ENCODE results near the gene NPTN.
"Not testable (repeated sequence)": the region's sequence is repeated elsewhere in the genome, so short reads cannot be mapped to it uniquely, and the experiment has no call there.

The NPTN gene

GRCh38 chr15:73633111-73633990 is at the start of gene NPTN:
NPTN (minus strand) TSS chr15:73633389; CDS start chr15:73633215, 174 bp downstream.
- peak; percentile 94 to 96 for DNase-seq (ENCODE audit: low read depth in 1 of 2, low spot score in 1 of 2)

- DNase-seq (ENCODE audit: low read depth in 1 of 2, low spot score in 1 of 2) = no peak
These were observed 49.5 kb upstream of the NPTN start for GRCh38 chr15:73682600-73683090.

- DNase-seq (ENCODE audit: low read depth in 1 of 2, low spot score in 1 of 2) = no peak
These were observed 48.8 kb upstream of the NPTN start for GRCh38 chr15:73681856-73682599.

GRCh38 chr15:73681063-73681462 is 47.9 kb upstream of the NPTN start:
- no peak for DNase-seq (ENCODE audit: low read depth in 1 of 2, low spot score in 1 of 2)

DNA sequence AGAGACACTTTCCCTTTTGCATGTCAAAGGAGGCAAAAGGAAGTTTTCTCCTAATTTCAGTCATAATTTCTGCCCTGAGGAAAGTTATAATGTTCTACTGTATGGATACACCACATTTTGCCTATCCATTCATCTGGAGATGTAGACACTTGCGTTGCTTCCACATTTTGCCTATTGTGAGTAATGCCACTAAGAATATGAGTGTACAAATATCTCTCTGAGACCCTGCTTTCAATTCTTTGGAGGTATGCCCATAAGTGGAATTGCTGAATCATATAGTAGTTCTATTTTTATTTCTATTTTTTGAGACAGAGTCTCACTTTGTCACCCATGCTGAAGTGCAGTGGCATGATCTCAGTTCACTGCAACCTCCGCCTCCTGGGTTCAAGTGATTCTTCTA is 47.4 kb upstream of the NPTN start:
- DNase-seq (ENCODE audit: low read depth in 1 of 2, low spot score in 1 of 2) = no peak

DNA sequence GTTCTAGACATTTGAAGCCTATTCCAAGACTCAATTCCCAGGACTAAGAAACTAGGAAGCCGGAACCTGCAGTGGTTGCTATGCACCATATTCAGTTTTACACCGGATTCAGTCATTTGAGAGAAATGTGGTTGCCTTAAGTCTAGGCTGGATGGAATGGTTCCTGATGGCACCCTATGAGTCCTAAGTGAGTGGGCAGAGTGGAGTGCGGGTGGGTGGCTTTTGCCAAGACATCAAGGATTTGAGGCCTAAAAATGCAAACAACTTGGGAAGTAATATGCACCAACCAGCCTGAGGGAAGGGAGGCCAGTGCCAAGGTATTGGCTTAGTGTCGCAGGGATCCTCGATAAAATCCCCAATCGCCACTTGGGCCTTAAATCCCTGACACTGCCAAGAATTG is 46.8 kb upstream of the NPTN start:
- no peak for DNase-seq (ENCODE audit: low read depth in 1 of 2, low spot score in 1 of 2)

DNA sequence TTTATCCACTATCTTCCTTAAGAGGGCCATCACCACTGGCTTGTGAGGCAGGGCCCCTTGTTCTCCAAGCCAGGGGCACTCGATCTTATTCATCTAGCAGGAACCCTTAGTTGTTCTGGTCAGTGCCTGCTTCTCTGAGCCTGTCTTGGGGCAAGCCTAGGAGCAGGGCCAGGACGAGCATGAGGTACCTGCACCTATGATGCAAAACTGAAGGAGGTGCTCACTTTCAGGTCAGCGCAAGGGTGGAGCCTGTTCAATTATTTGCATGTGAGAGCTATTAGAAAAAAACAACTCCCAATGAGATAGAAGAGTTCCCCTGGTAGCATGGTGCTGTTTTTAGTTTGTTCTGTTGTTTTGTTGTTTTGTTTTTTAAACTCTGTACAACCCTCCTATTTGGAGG is 46.0 kb upstream of the NPTN start:
- DNase-seq (ENCODE audit: low read depth in 1 of 2, low spot score in 1 of 2) = no peak

DNA sequence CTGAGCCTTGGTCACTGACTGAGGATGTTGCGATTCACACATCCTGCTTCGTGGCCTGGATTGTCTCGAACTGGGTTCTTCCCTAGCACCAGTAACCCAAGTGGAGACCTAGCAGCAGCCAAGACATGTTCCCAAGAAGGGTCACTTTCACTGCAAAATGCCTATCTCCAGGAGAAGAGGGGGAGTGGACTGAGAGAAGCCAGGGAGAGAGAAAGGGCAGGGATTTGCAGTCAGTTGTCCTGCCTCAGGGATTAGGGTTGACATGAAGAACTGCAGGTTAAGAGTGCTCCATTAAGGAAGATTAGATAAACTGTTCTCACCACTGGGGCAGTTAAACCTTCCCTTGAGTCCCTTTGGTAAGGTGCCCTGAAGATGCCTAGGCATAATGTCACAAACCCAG is 45.3 kb upstream of the NPTN start:
- DNase-seq (ENCODE audit: low read depth in 1 of 2, low spot score in 1 of 2) = no peak

DNA sequence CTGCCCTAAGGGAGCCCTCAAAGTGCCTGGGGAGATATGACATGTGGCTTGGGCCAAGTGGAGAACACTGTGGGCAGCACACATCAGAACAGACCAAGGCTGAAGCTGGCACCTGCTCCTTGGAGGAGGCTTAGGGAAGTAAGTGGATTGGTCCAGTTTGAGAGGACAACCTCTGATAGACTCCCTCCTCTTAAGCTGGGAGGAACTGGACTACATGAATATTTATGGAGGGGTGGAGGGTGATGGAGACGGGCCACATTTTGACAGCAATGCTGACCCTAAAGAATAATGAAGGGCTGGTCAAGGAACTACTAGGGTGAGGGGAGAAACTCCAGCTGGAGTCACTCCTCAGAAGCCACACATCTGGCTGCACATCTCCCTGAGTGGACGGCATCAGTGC is 44.5 kb upstream of the NPTN start:
- no peak for DNase-seq (ENCODE audit: low read depth in 1 of 2, low spot score in 1 of 2)

GRCh38 chr15:73677146-73677607 is 44.0 kb upstream of the NPTN start:
- DNase-seq (ENCODE audit: low read depth in 1 of 2, low spot score in 1 of 2) = peak in 1 of 2 donors; percentile 6

GRCh38 chr15:73674587-73674986 is 41.4 kb upstream of the NPTN start:
- no peak for DNase-seq (ENCODE audit: low read depth in 1 of 2, low spot score in 1 of 2)

- DNase-seq (ENCODE audit: low read depth in 1 of 2, low spot score in 1 of 2) = no peak
These were observed 27.3 kb upstream of the NPTN start for GRCh38 chr15:73660455-73660854.

DNA sequence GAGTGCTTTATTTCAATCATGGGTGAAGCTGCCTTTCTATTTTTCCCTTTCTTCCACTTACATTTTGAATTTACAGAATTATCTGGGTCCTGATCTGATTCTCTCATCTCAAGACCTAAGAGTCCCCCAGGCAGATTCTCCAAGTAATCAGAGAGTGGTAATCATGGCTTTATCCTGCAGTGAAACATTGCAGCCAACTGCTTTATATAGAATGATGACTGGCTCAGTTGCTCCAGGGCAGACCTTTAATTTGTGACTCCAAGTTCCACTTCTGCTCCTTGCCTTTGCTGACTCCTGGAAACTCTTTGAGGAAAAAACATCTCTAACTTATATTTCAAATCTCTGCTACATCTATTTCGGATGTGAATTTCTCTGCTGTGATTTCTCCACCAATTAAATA is 25.5 kb upstream of the NPTN start:
- no peak for DNase-seq (ENCODE audit: low read depth in 1 of 2, low spot score in 1 of 2)

DNA sequence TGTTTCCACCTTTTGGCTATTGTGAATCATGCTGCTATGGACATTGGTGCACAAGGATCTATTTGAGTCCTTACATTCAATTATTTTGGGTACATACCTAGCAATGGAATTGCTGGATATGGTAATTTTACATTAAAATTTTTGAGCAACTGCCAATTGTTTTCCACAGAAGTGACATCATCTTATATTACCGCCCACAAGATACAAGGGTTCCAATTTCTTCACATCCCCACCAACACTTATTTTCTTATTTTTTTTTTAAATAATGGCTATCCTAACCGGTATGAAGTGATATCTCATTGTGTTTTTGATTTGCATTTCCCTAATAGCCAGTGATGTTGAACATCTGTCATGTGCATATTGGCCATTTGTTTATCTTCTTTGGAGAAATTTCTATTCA is 22.5 kb upstream of the NPTN start:
- no peak for DNase-seq (ENCODE audit: low read depth in 1 of 2, low spot score in 1 of 2)

DNA sequence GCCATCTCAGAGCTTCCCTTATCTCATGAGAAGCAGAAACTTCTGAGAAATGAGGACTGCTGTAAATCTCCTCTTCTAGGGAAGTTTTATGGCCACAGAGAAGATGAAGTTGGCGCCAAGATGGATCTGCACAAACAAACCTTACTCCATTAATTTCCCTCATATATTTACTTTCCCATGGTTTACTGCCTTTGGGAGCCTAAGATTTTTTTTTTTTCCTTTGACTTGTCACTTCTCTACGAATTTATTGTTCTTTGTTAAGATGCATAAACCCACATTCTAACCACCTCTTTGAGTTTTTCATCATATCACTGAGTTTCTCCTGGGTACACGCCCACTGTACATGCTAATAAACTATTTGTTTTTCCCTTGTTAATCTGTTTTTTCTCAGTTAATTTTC is 21.5 kb upstream of the NPTN start:
- no peak for DNase-seq (ENCODE audit: low read depth in 1 of 2, low spot score in 1 of 2)

DNA sequence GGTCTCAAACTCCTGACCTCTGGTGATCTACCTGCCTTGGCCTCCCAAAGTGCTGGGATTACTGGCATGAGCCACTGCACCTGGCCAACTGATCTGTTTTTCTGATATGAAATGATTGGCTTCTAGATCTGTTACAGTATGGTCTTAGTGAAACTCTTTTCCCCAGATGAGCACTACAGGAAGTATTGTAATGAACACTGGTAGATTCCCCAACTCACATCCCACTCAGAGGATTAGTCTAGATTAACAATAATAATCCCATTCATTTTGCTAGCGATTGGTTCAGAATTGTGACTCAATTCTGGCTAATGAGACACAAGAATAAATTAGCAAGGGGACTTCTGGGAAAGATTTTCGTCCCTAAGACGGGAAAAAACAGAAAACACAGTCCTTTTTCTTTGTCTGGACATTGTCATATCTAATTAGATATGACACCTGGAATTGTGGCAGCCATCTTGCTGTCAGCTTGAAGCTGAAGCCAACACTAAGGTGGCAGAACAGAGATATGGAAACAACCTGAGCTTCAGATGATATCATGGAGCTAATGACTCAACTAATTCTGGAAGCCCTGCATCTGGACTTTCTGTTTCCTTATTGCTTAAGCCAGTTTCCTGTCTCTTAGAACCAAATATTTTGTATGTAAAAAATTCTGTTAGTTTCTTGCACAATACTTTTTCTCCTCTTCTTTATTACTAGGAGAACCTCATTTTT is 17.4 kb upstream of the NPTN start:
- DNase-seq (ENCODE audit: low read depth in 1 of 2, low spot score in 1 of 2) = no peak

DNA sequence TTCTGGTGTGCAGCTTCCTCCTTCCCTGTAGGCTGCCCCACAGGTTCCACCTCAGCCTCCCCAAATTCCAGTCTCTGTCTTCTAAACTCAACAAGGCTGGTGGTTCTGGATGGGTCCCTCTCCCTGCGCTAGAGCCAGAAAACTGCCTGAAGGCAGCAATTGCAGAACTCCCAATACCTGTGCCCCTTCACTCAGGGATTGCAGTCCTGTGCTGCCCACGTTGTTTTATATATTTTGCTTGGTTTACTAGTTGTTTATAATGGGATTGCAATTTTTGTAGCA is 14.8 kb upstream of the NPTN start:
- no peak for DNase-seq (ENCODE audit: low read depth in 1 of 2, low spot score in 1 of 2)

DNA sequence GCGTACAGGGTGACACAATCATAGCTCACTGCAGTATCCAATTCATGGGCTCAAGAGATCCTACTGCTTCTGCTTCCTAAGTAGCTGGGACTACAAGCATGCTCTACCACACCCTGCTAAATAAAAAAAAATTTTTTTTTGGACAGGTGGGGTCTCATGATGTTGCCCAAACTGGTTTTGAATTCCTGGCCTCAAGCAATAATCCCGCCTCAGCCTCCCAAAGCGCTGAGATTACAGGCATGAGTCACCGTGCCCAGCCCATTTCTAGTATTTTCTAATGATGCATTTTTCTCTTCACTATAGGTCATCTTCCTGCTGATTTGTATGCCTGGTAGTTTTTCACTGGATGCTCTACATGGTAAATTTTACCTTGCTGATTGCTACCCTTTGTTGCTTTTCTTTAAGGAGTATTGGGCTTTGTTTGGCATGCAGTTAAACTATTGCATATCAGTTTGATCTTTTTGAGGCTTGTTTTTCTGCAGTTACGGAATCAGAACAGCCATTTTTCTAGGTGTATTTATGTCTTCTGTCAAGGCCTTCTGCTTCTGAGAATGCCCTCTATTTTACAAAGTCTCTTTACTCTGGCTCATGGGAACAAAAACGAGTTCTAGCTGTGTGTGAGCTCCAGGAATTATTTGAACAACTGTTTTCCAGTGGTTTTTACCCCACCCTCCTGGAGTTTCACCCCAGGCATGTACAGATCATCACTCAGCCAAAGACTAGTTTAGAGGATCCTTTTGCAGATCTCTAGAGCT is 14.2 kb upstream of the NPTN start:
- no peak for DNase-seq (ENCODE audit: low read depth in 1 of 2, low spot score in 1 of 2)

DNA sequence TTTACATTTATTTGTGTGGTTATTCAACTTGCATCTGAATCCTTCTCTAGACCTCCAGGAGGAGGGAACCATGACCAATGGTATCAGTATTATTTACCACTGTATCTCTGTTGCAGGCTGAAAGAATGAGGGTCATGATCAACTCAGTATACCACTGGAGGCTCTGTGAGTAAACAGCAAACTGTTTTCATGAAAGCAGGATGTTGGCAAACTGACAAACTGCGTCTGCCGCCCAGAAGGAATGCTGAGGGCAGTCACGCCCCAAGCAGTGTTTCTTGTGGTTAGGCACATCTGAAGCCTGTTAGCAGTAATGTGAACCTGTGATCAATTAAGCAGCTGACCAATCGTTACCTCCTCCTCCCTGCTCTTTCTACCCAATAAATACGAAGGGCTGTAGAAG is 6.3 kb upstream of the NPTN start:
- DNase-seq (ENCODE audit: low read depth in 1 of 2, low spot score in 1 of 2) = not testable (repeated sequence)

GRCh38 chr15:73637527-73637926 is 4.3 kb upstream of the NPTN start:
- no peak for DNase-seq (ENCODE audit: low read depth in 1 of 2, low spot score in 1 of 2)

- no peak for DNase-seq (ENCODE audit: low read depth in 1 of 2, low spot score in 1 of 2)
These were observed 854 bp upstream of the NPTN start for GRCh38 chr15:73633991-73634495.
